DMS153 treated with DMSO at 0.1 percent for 48 hours (cell line): Measurements from ENCODE around the gene CPEB4.

Experiments
- DNase-seq: peaks from one replicate; lab custom pipeline; 2025; ENCODE audit not compliant: unreplicated experiment; lab: John Stamatoyannopoulos, UW

The CPEB4 gene

GRCh38 chr5:173887610-173888472 lies at the start of gene CPEB4:
TSS of gene CPEB4 (plus strand) at chr5:173888349. CDS start at chr5:173889734, 1,385 bp downstream.
- DNase-seq, result peak; percentile 76

- no peak for DNase-seq
Measured at GRCh38 chr5:173839117-173839713, 48.9 kb upstream of the CPEB4 start.

- DNase-seq, result no peak
Measured at GRCh38 chr5:173840111-173840983, 47.8 kb upstream of the CPEB4 start.

DNA sequence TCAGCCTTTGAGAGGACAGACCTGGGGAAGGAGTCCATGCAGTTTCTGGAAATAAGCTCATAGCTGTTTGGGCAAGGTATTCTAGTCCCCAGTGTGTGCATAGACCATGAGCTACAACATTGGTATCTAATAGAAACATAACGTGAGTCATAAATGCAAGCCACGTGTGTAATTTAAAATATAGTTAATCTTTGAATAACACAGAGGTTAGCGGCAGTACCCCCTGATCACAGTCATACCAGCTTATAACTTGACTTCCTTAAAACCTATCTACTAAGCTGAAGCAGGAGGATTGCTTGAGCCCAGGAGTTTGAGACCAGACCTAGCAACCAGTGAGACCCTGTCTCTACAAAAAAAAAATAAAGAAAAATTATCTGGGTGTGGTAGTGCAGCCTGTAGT lies 46.4 kb upstream of the CPEB4 start:
- no peak for DNase-seq

DNA sequence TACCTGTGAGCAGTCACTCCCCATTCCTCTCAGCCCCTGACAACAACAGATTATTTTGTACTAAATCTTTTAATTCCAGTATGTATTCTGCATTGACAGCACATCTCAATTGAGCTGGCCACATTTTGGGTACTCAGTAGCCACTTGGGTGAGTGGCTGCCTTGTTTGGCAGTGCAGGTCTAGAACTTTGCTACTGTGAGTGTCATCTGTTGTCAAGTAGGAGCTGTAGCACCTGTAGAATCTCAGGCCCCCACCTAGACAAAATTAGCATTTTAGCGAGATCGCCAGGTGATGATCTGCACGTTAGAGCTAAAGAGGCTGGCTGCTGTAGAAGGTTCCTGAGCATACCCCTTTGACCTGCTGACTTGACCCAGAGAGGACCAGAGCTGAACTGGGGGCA lies 44.4 kb upstream of the CPEB4 start:
- no peak for DNase-seq

DNA sequence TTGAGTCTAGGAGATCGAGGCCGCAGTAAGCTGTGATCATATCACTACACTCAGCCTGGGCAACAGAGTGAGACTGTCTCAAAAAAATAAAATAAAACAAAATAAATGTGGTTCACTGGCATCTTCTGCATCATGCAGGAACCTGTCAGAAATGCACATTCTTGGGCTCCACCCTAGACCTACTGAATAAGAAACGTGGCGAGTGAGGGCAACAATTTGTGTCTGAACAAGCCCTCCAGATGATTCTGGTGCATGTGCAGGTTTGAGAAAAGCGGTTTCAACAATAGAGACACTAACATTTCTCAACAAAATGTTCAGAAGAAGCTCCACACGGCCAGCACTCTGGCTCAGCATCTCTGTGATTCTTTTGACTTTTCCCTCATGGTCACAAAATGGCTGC lies 42.8 kb upstream of the CPEB4 start:
- DNase-seq, result no peak

DNA sequence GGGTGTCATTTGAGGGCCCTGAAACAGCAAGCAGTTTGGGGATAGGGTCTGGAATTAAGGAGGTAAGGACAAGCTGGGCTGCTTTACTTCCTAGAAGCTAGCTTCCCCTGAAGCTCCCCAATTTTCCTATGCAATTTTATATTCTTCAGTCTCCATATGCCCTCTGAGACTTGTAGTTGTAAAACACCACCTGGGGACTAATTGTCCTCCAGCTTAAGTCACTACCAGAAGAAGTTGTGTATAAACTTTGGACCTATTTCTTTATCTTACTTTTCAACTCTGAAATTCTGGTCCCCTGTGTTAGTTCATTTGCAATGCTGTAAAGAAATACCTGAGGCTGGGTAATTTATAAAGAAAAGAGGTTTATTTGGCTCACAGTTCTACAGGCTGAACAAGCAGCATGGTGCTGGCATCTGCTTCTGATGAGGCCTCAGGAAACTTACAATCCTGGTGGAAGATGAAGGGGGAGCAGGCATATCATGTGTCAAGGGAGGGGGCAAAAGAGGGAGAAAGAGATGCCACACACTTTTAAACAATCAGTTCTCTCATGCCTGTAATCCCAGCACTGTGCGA lies 41.1 kb upstream of the CPEB4 start:
- DNase-seq, result no peak

- DNase-seq, result no peak
Measured at GRCh38 chr5:173848986-173849596, 39.1 kb upstream of the CPEB4 start.

DNA sequence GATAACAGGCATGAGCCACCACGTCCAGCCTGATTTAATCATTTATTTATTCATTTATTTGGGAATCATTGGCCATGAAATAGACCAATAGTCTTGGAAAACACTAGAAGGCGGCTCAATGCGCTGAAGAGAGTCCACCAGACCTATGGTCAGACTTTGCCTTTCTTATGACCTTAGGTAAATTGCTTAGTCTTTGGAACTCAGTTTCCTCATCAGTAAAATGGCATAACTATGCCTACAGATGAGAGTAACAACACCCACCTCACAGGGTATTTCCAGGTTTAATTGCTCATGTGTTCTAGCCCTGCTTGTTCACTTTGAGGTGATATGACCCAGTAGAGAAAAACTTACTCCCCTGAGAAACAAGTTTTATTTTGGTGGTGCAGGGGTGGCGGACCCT lies 38.2 kb upstream of the CPEB4 start:
- no peak for DNase-seq

DNA sequence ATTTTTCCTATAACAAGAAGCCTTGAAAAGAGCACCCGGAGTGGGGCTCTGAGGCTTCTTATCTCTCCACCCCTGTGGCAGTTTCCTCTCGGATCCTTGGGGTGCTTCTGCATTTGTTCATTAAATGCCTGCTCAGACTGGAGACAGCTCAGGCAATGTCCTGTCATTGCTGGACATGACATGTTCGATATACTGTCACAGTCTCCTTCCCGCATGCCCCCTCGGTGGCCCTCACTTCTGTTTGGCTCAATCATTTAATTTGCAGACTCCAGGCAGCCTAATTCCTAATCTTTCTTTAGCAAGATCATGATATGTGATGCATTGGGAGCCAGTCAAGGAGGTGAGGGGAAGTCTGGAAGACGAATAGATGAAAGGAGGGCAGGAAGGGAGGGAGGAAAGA lies 37.5 kb upstream of the CPEB4 start:
- DNase-seq, result no peak

DNA sequence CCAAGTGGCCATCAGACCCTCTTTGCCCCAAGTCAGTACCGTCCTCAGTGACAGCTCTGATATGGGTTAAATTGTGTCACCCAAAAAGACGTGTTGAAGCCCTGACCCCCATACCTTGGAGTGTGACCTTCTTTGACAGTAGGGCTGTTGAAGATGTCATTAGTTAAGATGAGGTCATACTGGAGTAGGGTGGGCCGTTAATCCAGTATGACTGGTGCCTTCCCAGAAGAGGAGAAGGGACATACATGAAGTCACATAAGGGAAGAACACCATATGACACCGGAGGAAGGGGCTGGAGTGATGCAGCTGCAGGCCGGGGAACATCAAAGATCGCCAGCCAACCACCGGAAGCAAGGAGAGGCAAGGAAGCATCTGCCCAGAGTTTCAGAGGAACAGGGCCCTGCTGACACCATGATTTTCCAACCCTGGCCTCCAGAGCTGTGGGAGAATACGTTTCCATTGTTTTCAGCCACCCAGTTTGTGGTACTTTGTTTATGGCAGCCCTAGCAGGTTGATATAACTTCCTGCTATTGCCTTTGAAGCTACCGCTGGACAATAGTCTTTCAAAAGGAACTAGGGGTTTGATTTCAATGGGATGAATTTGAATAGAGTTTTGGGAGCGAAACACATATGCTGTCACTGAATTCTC lies 36.4 kb upstream of the CPEB4 start:
- no peak for DNase-seq

DNA sequence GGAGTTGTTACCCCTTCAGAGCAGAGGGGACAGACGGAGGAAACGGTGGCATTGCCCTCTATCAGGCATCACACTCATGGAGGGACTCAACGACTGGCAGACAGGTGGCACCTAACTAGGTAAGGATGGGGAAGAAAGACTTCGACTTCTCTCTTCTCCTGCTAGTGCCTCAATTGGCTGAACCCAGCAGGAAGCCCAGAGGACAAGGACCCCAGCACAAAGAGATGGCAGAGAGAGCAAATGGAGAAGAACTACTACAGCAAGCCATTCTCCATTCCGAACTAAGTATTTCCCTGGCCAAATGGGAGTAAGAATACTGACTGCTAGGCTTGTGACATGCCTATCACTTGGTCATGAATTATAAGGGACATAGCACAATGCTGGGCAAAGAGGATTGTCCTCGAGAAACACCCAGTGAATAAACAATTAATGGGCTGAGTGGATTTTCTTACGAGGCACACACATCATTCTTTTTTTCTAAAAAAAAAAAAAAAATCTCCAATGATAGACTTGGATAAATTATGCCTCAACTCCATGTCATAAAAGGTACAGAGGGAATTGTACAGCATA lies 35.3 kb upstream of the CPEB4 start:
- DNase-seq, result no peak

DNA sequence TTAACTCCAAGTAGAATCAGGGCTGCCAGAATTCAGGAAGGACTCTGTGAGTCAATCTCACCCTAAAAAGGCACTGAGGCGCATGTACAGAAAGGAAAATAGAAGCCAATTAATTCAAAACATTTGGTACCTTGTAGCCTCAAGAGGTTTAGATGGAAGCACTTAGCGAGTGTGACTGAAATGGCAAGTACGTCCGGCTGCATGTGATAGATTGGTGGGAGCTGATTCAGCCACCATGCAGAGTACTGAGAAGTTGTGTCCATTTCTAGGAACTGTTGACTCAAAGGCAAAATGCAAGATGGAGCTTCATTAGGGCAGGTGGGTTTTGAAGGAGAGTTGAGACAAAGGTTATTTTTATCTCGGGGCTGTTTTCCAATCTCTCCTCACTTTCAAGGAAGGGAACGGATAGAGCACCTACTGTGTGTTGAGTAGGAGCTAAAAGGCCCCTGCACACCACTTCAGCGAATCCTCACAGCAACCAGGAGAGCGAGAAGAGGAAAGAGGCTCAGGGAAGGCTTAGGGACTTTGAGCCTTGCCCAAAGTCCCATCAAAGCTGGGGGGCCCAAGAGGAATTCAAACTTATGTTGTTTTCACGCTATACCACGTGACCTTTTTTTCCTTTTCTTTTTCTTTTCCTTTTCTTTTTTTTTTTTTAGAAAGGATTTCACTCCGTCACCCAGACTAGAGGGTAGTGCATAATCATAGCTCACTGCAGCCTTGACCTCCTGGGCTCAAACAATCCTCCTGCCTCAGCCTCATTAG lies 34.6 kb upstream of the CPEB4 start:
- DNase-seq, result no peak

DNA sequence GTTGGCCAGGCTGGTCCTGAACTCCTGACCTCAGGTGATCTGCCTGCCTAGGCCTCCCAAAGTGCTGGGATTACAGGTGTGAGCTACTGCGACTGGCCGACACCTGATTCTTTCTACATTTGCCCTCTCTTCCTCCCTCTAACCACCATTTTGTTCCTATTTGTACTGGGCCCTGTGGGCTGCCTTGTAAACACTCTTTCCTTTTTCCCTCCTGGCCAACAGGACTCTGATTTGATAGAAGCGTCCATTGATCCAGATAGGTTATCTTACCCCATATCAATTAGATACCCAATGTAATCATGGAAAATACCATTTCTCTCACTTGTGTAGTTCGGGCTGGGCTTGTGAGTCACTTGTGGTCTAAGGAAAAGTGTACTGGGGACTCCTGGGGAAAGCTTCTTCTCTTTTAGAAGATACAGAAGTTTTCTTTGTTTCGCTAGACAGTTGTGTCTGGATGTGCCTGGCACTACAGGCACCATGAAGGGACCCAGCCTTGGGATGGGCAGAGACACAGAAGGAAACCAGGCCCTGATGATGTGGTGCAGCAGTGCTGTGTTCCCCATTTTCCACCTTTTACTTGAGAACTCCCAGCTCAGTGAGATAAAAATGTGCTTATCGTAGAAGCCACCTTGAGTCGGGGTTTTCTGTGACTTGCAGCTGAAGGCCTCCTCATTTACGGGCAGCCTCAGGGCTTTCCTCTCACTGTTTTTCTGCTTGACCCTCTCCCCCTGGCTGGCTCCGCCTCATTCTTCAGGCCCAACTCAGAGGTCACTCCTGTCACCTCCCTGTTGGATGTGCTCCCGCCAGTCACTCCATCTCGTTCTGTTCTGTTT lies 32.8 kb upstream of the CPEB4 start:
- no peak for DNase-seq

- no peak for DNase-seq
Measured at GRCh38 chr5:173855995-173856656, 32.0 kb upstream of the CPEB4 start.

DNA sequence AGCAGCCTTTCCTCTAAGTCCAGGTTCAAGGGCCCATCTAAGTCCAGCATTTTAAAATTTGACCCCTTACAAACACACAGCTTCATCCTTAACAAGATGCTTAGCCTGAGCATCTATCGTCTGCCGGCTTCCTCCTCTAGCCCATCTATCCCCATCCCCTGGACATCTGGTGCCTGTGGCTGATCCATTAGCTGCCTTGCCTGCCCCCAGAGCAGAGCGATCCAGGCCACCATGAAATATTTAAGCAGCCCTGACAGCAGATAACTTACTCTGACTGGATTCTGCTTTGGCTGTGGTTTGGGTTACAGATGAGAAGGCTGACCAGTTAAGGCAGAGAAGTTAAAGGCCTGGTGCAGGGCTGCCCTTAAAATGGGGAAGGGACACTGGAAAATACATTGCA lies 30.9 kb upstream of the CPEB4 start:
- no peak for DNase-seq

- no peak for DNase-seq
Measured at GRCh38 chr5:173858021-173858669, 30.0 kb upstream of the CPEB4 start.
